DMS53 treated with DMSO at 0.1 percent for 48 hours (cell line): ENCODE results near the gene LRMDA.

Source experiments
- DNase-seq: peaks from one replicate; lab custom pipeline; 2025; ENCODE audit not compliant: unreplicated experiment; lab: John Stamatoyannopoulos, UW

Gene LRMDA

DNA sequence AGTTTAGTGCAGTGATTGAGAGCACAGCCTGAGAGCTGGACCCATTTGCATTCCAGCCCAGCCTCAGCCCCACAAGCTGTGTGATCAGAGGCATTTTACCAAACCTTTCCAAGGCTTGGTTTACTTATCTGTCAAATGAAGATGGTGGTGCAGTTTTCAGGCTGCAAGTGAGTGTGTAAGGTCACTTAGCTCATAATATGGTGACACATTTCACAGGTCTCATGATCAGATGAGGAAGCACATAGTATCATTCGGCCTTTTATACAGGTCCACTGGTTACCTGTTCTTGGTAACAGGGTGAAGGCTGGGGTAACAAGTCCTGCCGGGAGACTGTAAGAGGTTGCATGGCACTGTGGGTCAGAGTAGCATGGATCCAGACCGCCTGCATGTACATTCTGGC, 371.7 kb downstream of the LRMDA start:
- no peak for DNase-seq

- no peak for DNase-seq
These were observed 372.6 kb downstream of the LRMDA start for GRCh38 chr10:75803816-75804552.

DNA sequence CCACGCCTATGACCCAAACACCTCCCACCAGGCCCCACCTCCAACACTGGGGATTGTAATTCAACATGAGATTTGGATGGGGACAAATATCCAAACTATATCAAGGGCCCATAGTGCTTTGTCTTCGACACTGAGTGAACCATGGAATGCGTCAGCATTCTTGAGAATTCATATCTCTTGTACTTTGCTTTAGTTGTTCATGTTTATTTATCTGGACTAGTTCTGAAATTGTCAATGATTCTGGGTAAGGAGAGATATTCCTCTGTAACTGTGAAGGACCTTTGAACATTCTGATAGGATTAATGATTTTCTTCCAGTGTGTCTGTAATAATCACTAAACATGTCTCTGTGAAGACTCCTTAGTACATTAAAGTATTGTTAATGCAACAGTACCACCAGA, 374.8 kb downstream of the LRMDA start:
- no peak for DNase-seq

- DNase-seq: no peak
These were observed 376.0 kb downstream of the LRMDA start for GRCh38 chr10:75807456-75807855.

DNA sequence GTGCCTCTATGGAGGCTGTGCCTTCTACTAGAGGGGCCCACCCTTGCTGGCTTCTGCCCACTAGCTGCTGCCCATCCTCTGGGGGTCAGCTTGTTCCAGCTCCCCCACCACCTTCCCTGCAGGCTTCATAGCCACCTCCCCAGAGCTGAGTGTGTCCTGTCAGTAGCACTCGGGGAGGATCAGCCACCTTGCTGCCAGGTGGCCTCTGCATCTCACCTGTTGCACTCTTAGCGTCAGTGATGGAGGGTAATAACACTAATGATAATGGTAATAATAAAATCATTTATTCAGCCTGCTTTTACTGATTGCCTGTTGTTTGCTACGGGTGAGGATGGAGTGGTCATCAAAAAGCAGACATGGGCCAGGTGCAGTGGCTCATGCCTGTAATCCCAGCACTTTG, 377.6 kb downstream of the LRMDA start:
- DNase-seq: no peak

GRCh38 chr10:75814014-75814413, 382.6 kb downstream of the LRMDA start:
- DNase-seq: no peak

GRCh38 chr10:75815066-75815465, 383.6 kb downstream of the LRMDA start:
- no peak for DNase-seq

GRCh38 chr10:75817198-75817597, 385.8 kb downstream of the LRMDA start:
- no peak for DNase-seq

- DNase-seq: no peak
These were observed 387.1 kb downstream of the LRMDA start for GRCh38 chr10:75818552-75818951.

- no peak for DNase-seq
These were observed 393.8 kb downstream of the LRMDA start for GRCh38 chr10:75825235-75825634.

- no peak for DNase-seq
These were observed 394.2 kb downstream of the LRMDA start for GRCh38 chr10:75825661-75826060.

DNA sequence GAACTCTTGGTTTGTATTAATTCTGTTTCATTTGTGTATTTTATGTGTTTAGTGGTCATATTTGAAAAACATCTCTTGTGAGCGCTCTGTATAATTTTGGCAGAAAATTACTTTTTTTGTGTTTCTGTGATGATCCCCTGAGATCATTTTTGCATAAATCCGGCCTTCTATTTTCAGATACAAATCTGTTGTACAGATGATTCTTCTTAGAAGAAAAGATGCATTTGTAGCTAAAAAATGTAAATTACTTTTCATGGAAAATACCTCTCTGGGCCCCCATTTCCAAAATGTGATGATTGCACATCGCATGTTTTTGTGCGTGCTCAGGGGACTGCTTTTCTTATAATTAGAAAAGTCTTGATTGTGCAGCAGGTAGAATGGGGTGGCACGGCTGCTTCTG, 395.4 kb downstream of the LRMDA start:
- DNase-seq: no peak

GRCh38 chr10:75827587-75828021, 396.2 kb downstream of the LRMDA start:
- no peak for DNase-seq

- no peak for DNase-seq
These were observed 397.0 kb downstream of the LRMDA start for GRCh38 chr10:75828413-75828812.

DNA sequence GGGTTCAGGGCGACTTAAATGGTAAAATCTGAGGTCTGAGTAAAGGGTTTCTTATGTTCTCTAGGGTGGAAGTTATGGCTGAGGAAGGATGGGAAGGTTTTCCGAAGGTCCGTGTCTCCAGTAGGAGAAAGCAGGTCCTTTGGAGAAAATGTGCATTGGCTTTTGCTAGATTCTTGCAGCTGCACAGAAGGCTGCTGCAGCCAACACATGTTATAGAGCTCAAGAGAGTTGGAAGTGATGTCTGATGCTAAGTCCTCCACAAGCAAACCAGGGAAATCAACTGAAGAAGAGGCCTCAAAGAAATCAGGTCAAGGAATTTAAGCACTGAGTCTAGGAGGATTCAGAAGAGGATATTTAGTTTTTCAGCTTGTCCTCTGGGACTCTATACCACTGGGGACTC, 404.6 kb downstream of the LRMDA start:
- DNase-seq: no peak

- no peak for DNase-seq
These were observed 407.1 kb downstream of the LRMDA start for GRCh38 chr10:75838486-75838885.

DNA sequence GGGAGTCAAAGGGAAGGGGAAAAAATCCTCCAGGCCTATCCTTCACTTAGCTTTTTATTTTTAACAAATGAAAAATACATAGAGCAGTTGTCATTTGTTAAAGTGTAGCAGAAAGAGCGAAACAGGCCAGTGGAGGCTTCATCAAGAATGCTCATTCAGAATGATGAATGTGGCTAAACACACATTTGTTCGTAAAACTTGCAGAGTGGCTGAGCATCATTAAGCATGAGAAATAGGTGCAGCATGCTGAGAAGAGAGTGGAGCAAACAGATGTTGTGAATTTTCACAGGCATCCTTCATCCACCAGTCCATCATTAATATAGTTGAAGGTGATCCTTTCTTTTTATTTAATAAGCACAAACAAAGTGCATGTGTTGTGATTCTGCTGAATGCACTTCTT, 407.6 kb downstream of the LRMDA start:
- no peak for DNase-seq

GRCh38 chr10:75841266-75841665, 409.8 kb downstream of the LRMDA start:
- DNase-seq: no peak

DNA sequence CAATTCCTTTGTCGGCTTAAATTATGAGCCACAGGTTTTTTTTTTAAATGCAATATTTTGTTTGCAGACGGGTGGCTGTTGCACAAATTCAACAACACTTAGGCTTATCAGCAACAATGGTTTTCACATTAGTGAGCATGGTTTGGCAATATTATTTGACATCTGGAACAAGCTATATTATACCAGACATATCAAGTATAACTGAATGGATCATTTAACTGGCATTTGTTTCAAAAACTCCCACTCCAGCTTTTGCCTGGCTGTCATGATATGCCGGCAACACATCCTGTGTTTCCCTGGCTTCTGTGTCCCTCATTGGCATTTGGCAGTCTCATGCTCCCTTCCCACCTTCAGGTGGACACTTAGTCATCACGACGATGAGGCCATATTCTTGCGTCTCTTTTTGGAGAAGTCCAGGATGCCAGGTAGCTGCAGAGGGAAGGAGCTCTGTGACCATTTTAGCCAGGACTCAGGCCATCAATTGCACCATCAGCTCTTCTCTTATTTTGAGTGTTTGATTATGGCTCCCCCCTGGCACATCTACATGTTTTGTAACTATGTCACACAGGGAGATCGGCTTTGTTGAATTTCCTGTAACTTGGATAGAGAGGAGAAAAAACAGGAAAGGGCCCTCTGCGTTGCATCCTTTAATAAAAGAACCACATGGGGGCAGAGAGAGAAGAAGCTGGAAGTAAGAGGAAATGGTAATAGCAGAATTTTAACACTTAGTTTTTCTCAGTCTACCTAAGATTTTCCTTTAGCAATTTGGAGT, 413.9 kb downstream of the LRMDA start:
- no peak for DNase-seq

DNA sequence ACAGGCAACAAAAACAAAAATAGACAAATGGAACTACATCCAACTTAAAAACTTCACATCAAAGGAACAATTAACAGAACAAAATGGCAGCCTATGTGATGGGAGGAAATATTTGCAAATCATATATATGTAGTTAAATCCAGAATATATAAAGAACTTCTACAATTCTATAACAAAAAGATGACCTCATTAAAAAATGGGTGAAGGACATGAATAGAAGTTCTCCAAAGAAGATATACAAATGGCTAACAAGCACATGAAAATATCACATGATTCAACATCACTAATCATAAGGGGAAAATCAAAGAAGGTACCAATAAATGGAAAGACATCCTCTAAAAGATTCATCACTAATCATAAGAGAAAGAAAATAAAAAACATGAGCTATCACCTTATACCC, 416.1 kb downstream of the LRMDA start:
- DNase-seq: no peak

DNA sequence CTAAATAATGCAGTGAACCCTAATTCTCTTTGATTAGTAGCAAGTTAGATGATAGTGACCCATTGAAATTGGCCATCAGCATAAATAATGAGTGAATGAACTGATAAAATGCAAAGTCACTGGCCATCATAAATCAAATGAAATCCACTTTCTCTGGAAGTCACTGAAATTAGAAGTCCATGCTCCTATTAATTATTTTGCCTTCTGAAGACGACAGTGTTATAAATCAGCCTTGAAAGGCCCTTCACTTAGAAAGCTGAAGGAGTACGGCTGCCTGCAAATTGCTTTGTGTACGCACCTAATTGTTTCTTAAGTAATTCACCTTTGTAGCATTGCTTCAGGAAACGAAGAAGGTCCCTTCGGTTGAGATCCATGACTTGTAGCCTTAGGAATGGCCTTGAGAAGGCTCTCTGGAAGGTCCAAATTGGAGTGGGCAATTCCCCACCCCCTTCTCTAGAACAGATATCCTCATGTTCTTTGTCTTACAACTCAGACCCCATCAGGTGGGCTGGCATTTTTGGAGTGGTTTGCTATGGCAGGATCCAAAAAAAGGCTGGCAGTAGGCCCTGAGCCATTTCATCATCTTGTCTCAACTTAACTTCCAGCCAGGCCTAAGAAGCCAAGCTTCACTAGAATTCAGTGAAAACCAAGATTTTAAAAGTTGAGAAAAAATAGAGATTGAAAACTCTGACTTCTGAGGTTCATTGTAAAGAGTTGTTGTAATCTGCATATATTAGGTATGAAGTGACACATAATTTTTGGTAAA, 420.3 kb downstream of the LRMDA start:
- no peak for DNase-seq
